Activated CD4-positive, alpha-beta T cell treated with anti-CD3 and anti-CD28 coated beads, Interleukin-2, amount 50 U/mL, for 4 hours (primary cell): ENCODE data around the gene ODAD3.

Source experiments
- DNase-seq, 2 experiments: peaks; one replicate each; pipeline ENCODE4 v3.0.0-alpha.2; 2020

The ODAD3 gene

DNA sequence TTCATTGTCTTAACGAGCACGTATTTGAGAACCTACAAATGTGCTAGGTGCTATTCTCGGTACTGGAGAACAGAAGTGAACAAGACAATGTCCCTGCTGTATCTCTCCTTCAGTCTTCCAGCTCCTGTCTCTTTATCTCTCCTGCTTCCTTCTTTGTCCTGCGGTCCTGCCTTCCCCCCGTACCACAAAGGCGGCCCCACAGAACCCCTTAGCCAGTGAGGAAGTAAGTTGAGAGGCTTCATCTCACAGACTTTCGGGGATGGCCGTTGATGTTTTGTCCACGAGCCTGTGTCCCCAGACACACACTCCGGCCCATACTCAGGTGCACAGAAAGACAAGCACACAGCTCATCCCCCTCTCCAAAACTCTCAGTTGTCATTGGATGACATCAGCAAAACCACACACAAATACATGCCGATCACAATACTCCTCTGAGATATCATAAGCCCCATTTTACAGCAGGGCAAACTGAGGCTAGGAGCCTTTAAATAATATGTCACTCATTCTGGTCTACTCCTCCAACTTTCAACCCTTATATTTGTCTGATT, 61.0 kb downstream of the ODAD3 start:
- DNase-seq: no peak

DNA sequence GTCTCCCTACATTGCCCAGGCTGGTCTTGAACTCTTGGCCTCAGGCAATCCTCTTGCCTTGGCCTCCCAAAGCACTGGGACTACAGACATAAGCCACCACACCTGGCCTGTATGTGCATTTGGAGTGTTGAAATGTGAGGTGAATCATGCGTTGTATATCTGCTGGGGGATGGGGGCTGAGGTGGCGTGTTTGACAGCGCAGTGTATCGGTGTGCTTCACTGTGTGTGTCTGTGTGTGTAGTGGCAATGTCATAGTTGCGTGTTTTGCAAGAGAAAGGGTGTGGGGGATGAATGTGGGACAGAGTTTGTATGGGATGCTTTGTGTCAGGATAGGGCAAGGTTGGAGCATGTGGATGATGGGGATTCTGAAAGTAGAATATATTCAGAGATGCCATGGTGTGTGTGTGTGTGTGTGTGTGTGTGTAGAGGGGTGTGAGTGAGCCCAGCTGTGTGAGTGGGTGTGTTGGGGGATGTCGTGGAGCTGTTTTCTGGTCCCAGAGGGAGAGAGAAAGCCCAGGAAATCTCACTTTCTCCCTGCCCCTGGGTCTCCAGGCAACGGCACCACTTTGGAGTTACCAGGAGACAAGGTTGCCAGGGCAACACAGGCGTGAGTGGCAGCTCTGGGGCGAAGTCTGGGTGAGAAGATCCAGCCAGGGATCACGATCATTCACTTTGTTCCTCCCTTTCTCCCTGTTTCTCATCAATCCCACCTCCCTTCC, 61.6 kb downstream of the ODAD3 start:
- DNase-seq: no peak

DNA sequence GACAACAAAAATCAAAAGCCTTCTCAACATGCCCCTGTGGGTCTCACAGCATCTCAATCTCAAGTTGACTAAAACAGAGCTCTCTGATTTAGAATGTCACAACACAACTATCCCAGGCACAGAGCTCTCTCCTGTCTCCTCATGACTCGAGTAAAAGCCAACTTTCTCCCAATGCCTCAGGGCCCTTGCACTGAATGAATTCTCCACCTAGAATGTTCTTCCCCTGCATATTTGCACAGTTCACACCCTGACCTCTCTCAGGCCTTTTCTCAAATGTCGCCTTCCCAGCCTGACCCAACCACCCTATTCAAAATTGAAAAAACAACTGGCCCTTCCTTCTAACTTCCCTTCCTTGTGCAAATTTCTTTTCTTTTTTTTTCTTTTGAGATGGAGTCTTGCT, 64.2 kb downstream of the ODAD3 start:
- DNase-seq: no peak
